ENCODE measurements around the gene ABCB8. TPM values are rescaled to one million over a fixed set of nuclear protein-coding genes. Genes with fewer than 3 reads are reported as not detected.
"Not testable (repeated sequence)": the region's sequence is repeated elsewhere in the genome, so short reads cannot be mapped to it uniquely, and the experiment has no call there.

ABCB8 gene
- total RNA-seq, 1 donor from 2014 or later, result 57.1 TPM

GRCh38 chr7:151020231-151020630, 8.0 kb upstream of the ABCB8 start:
- TF ChIP-seq, protein P1, sequence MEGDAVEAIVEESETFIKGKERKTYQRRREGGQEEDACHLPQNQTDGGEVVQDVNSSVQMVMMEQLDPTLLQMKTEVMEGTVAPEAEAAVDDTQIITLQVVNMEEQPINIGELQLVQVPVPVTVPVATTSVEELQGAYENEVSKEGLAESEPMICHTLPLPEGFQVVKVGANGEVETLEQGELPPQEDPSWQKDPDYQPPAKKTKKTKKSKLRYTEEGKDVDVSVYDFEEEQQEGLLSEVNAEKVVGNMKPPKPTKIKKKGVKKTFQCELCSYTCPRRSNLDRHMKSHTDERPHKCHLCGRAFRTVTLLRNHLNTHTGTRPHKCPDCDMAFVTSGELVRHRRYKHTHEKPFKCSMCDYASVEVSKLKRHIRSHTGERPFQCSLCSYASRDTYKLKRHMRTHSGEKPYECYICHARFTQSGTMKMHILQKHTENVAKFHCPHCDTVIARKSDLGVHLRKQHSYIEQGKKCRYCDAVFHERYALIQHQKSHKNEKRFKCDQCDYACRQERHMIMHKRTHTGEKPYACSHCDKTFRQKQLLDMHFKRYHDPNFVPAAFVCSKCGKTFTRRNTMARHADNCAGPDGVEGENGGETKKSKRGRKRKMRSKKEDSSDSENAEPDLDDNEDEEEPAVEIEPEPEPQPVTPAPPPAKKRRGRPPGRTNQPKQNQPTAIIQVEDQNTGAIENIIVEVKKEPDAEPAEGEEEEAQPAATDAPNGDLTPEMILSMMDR (IDR thresholded peaks at IDR 0.05; ENCODE audit: partially characterized antibody, unreplicated experiment), result no peak
- H3K36me3 Mint-ChIP-seq (ENCODE audit: unreplicated experiment), result no peaks in the 10 kb centered on the region
- DNase-seq, result peak; percentile 75
- H3K9me3 Mint-ChIP-seq (ENCODE audit: unreplicated experiment), result peaks cover 28% of the 10 kb centered on the region
- peaks cover 43% of the 10 kb centered on the region for H3K4me1 Mint-ChIP-seq (ENCODE audit: low read depth, unreplicated experiment)
- peak overlapping the region; percentile 98 for H3K27ac Mint-ChIP-seq (ENCODE audit: unreplicated experiment)
- peak overlapping the region; percentile 75 for H3K4me3 Mint-ChIP-seq (ENCODE audit: unreplicated experiment)
- H3K27me3 Mint-ChIP-seq (ENCODE audit: unreplicated experiment), result peaks cover 26% of the 10 kb centered on the region

DNA sequence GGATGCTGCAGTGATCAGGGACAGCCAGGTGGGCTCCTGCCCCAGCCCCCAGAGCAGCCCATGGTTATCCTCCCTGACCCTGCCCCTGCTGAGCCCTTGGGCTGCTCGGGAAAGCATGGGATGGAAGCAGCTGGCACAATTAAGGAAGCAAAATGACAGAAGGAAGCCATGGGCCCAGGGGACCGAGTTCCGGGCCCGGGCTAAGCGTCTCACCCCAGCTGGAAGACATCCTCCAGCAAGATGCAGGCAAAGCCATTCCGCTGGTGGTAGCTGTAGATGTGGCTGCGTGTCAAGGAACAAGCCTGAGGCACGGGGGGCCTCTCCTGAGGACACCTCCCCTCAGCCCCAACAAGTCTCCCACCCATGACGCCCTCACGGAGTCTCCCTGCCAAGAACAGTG, 5.0 kb upstream of the ABCB8 start:
- Mint-ChIP-seq H3K36me3 (ENCODE audit: unreplicated experiment) (no peaks in the 10 kb centered on the region), H3K4me1 (ENCODE audit: low read depth, unreplicated experiment) (peaks cover 42% of the 10 kb centered on the region), H3K9me3 (ENCODE audit: unreplicated experiment) (peaks cover 31% of the 10 kb centered on the region), H3K27me3 (ENCODE audit: unreplicated experiment) (peaks cover 25% of the 10 kb centered on the region), H3K27ac (ENCODE audit: unreplicated experiment) (peak overlapping the region; percentile 56), H3K4me3 (ENCODE audit: unreplicated experiment) (peak overlapping the region; percentile 72)
- TF ChIP-seq, protein P1 (IDR thresholded peaks at IDR 0.05; ENCODE audit: partially characterized antibody, unreplicated experiment), result no peak
- DNase-seq, result peak; percentile 75

GRCh38 chr7:151024435-151025056, 3.7 kb upstream of the ABCB8 start, which contains the start of gene ATG9B:
Gene ATG9B (minus strand): TSS chr7:151024494. CDS start chr7:151024423, 71 bp downstream.
- Mint-ChIP-seq H3K36me3 (ENCODE audit: unreplicated experiment) (no peaks in the 10 kb centered on the region), H3K27me3 (ENCODE audit: unreplicated experiment) (peaks cover 23% of the 10 kb centered on the region), H3K27ac (ENCODE audit: unreplicated experiment) (peak within 1 kb of the TSS; percentile 60), H3K4me3 (ENCODE audit: unreplicated experiment) (peak within 1 kb of the TSS; percentile 72), H3K9me3 (ENCODE audit: unreplicated experiment) (peaks cover 27% of the 10 kb centered on the region), H3K4me1 (ENCODE audit: low read depth, unreplicated experiment) (peaks cover 42% of the 10 kb centered on the region)
- no peak for DNase-seq
- TF ChIP-seq, protein P1 (IDR thresholded peaks at IDR 0.05; ENCODE audit: partially characterized antibody, unreplicated experiment), result no peak

DNA sequence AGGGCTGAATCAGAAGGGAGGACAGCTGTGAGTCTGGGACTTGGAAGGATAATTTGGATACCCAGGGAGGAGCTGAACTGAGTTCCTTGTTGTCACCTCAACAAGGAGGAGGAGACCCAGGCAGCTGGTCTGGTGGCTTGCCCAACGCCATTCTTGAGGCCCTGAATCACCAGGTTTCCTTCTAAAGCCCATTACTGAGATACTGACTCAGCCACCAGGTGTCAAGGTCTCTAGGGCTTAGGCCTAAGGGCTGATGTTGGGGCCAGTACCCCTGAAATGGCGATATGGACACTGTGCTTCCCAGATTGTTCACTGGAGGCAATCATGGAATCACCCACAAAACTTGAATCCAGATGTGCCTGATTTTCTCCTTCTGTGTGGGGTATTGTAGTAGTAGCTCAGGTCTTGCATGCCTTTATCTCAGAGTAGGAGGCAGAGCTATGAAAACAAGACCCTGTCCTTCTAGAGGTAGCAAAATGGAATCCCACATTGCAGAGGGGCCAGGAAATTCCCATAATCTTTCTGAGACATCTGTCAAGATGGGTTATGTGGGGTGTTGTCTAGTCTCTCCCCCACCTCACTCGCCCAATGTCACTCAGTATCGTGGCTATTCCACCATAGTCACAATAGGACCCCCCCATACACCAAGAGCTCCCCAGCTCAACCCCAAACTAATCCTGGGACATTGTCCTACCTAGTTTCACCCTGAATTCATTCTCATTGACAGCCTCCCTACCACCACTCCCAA, 2.2 kb upstream of the ABCB8 start:
- Mint-ChIP-seq H3K36me3 (ENCODE audit: unreplicated experiment) (no peaks in the 10 kb centered on the region), H3K9me3 (ENCODE audit: unreplicated experiment) (peaks cover 18% of the 10 kb centered on the region), H3K27me3 (ENCODE audit: unreplicated experiment) (peaks cover 14% of the 10 kb centered on the region), H3K4me3 (ENCODE audit: unreplicated experiment) (peak overlapping the region; percentile 11), H3K4me1 (ENCODE audit: low read depth, unreplicated experiment) (peaks cover 29% of the 10 kb centered on the region), H3K27ac (ENCODE audit: unreplicated experiment) (peak overlapping the region; percentile 14)
- TF ChIP-seq, protein P1 (IDR thresholded peaks at IDR 0.05; ENCODE audit: partially characterized antibody, unreplicated experiment), result no peak
- no peak for DNase-seq

- peaks cover 20% of the 10 kb centered on the region for H3K9me3 Mint-ChIP-seq (ENCODE audit: unreplicated experiment)
- not testable (repeated sequence) for DNase-seq; H3K36me3 Mint-ChIP-seq (ENCODE audit: unreplicated experiment)
- peaks cover 20% of the 10 kb centered on the region for H3K27me3 Mint-ChIP-seq (ENCODE audit: unreplicated experiment)
- H3K4me1 Mint-ChIP-seq (ENCODE audit: low read depth, unreplicated experiment), result peaks cover 27% of the 10 kb centered on the region
- H3K4me3 Mint-ChIP-seq (ENCODE audit: unreplicated experiment), result peak overlapping the region; percentile 93
- peak overlapping the region; percentile 97 for H3K27ac Mint-ChIP-seq (ENCODE audit: unreplicated experiment)
These were observed 1.2 kb upstream of the ABCB8 start for GRCh38 chr7:151026771-151027727.

GRCh38 chr7:151027728-151028130, 521 bp upstream of the ABCB8 start:
- H3K27ac Mint-ChIP-seq (ENCODE audit: unreplicated experiment), result peak overlapping the region; percentile 97
- H3K27me3 Mint-ChIP-seq (ENCODE audit: unreplicated experiment), result peaks cover 20% of the 10 kb centered on the region
- H3K9me3 Mint-ChIP-seq (ENCODE audit: unreplicated experiment), result peaks cover 19% of the 10 kb centered on the region
- not testable (repeated sequence) for H3K36me3 Mint-ChIP-seq (ENCODE audit: unreplicated experiment); DNase-seq
- peaks cover 26% of the 10 kb centered on the region for H3K4me1 Mint-ChIP-seq (ENCODE audit: low read depth, unreplicated experiment)
- peak overlapping the region; percentile 93 for H3K4me3 Mint-ChIP-seq (ENCODE audit: unreplicated experiment)

Data from glutamatergic neuron (in vitro differentiated cells).